Hypothalamus (tissue), 51 donors: ENCODE results near the gene PTPRN2.
A peak's percentile ranks its signal among the peaks of the same experiment; 100 is the strongest.

Source experiments
- DNase-seq, 51 donors: peaks; one replicate each; lab custom pipeline; 2025; lab: John Stamatoyannopoulos, UW

The PTPRN2 gene

GRCh38 chr7:157869793-157870192, 717.8 kb downstream of the PTPRN2 start:
- DNase-seq = no peak

- no peak for DNase-seq
These were observed 719.8 kb downstream of the PTPRN2 start for GRCh38 chr7:157867685-157868305.

GRCh38 chr7:157866336-157866924, 721.2 kb downstream of the PTPRN2 start:
- DNase-seq = peak in 1 of 51 donors; percentile 17

GRCh38 chr7:157865351-157866165, 722.1 kb downstream of the PTPRN2 start:
- no peak for DNase-seq

GRCh38 chr7:157864911-157865310, 722.7 kb downstream of the PTPRN2 start:
- DNase-seq = no peak

- no peak for DNase-seq
These were observed 723.5 kb downstream of the PTPRN2 start for GRCh38 chr7:157863906-157864810.

GRCh38 chr7:157863176-157863575, 724.4 kb downstream of the PTPRN2 start:
- no peak for DNase-seq

- no peak for DNase-seq
These were observed 724.9 kb downstream of the PTPRN2 start for GRCh38 chr7:157862731-157863130.

GRCh38 chr7:157861551-157861950, 726.1 kb downstream of the PTPRN2 start:
- no peak for DNase-seq

- DNase-seq = no peak
These were observed 726.6 kb downstream of the PTPRN2 start for GRCh38 chr7:157861031-157861491.

GRCh38 chr7:157860406-157860805, 727.2 kb downstream of the PTPRN2 start:
- DNase-seq = no peak

GRCh38 chr7:157859915-157860314, 727.7 kb downstream of the PTPRN2 start:
- no peak for DNase-seq

GRCh38 chr7:157857578-157858075, 730.0 kb downstream of the PTPRN2 start:
- DNase-seq = no peak

GRCh38 chr7:157856873-157857577, 730.6 kb downstream of the PTPRN2 start:
- no peak for DNase-seq

GRCh38 chr7:157855452-157856213, 732.0 kb downstream of the PTPRN2 start:
- no peak for DNase-seq

- no peak for DNase-seq
These were observed 732.6 kb downstream of the PTPRN2 start for GRCh38 chr7:157855016-157855415.

- DNase-seq = peak in 14 of 51 donors; percentile 5 to 47 (median 18)
These were observed 733.3 kb downstream of the PTPRN2 start for GRCh38 chr7:157854066-157854891.

GRCh38 chr7:157853789-157854065, 733.9 kb downstream of the PTPRN2 start:
- no peak for DNase-seq
